Right forelimb (tissue), 1 donor: ENCODE measurements around the gene L1TD1.
"Not testable (repeated sequence)": the region's sequence is repeated elsewhere in the genome, so short reads cannot be mapped to it uniquely, and the experiment has no call there.

Experiments used
- DNase-seq: peaks from one replicate; pipeline ENCODE4 v3.0.0-alpha.2; 2018

L1TD1 gene

GRCh38 chr1:62208087-62208486, 13.4 kb downstream of the L1TD1 start:
- DNase-seq, result no peak

- DNase-seq, result no peak
These were observed 14.3 kb downstream of the L1TD1 start for GRCh38 chr1:62208970-62209369.

GRCh38 chr1:62209931-62210595, 15.4 kb downstream of the L1TD1 start:
- no peak for DNase-seq

- DNase-seq, result no peak
These were observed 16.3 kb downstream of the L1TD1 start for GRCh38 chr1:62210960-62211359.

GRCh38 chr1:62212411-62212810, 17.8 kb downstream of the L1TD1 start:
- no peak for DNase-seq

- DNase-seq, result no peak
These were observed 18.6 kb downstream of the L1TD1 start for GRCh38 chr1:62213075-62213914.

GRCh38 chr1:62218604-62219003, 24.0 kb downstream of the L1TD1 start:
- DNase-seq, result no peak

GRCh38 chr1:62220456-62220855, 25.8 kb downstream of the L1TD1 start:
- not testable (repeated sequence) for DNase-seq

GRCh38 chr1:62221171-62221570, 26.5 kb downstream of the L1TD1 start:
- DNase-seq, result no peak

GRCh38 chr1:62222321-62222720, 27.7 kb downstream of the L1TD1 start:
- no peak for DNase-seq

- DNase-seq, result no peak
These were observed 29.5 kb downstream of the L1TD1 start for GRCh38 chr1:62224182-62224581.

- no peak for DNase-seq
These were observed 32.8 kb downstream of the L1TD1 start for GRCh38 chr1:62227496-62227895.

GRCh38 chr1:62228136-62228882, 33.7 kb downstream of the L1TD1 start:
- no peak for DNase-seq

GRCh38 chr1:62228883-62229187, 34.2 kb downstream of the L1TD1 start:
- DNase-seq, result peak; percentile 50

- DNase-seq, result no peak
These were observed 34.8 kb downstream of the L1TD1 start for GRCh38 chr1:62229468-62229867.

- no peak for DNase-seq
These were observed 35.3 kb downstream of the L1TD1 start for GRCh38 chr1:62229932-62230331.

GRCh38 chr1:62230718-62231117, 36.1 kb downstream of the L1TD1 start:
- no peak for DNase-seq

GRCh38 chr1:62232871-62233278, 38.2 kb downstream of the L1TD1 start:
- no peak for DNase-seq

- DNase-seq, result no peak
These were observed 39.3 kb downstream of the L1TD1 start for GRCh38 chr1:62233926-62234450.

- no peak for DNase-seq
These were observed 40.0 kb downstream of the L1TD1 start for GRCh38 chr1:62234688-62235087.

- no peak for DNase-seq
These were observed 40.9 kb downstream of the L1TD1 start for GRCh38 chr1:62235576-62235975.

GRCh38 chr1:62237361-62237760, 42.7 kb downstream of the L1TD1 start:
- no peak for DNase-seq

GRCh38 chr1:62237950-62238374, 43.3 kb downstream of the L1TD1 start:
- DNase-seq, result no peak

GRCh38 chr1:62238507-62238906, 43.9 kb downstream of the L1TD1 start:
- no peak for DNase-seq
